Measurements from ENCODE around the gene PSMB1. TPM values are rescaled to one million over a fixed set of nuclear protein-coding genes. Genes with fewer than 3 reads are reported as not detected.

PSMB1 gene
- total RNA-seq = 153 TPM

DNA sequence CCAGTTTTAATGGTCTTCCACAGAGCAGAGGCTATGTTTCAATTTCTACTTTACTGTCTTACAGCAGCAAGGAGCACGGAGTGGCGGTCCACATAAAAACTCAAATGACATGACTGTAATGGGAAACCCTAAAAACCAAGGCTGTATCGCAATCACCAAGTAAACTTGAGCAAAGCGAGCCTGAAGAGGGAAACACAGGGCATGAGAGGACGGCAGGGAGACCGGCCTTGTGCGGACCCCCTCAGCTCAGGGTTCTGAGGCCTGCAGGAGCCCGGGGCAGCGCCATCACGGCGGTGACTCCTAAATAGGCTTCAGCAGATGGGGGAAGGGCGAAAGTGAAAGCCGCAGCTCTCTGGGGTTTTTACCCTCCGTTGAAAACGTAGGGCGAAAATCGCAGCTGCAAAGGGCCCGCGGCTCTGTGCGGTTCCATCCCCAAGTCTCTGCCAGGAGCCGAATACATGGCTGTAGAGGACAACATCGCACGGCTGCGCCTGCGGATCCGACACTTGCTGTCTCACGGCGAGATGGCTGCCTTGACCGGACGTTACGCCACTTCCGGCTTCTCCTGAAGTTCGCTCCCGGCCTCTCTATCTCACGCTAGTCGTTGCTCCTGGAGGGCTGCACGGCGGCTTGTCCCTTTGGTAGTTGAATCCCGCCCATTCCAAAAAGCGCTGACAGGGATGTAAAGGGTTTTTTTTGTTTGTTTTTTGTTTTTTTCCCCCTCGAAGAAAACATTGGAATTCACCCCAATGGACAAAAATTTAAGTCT, at the start of gene PSMB1:
PSMB1 (minus strand) TSS at position 543 of the 769 bp plus-strand sequence; CDS start at position 478, 65 bp downstream.

DNA sequence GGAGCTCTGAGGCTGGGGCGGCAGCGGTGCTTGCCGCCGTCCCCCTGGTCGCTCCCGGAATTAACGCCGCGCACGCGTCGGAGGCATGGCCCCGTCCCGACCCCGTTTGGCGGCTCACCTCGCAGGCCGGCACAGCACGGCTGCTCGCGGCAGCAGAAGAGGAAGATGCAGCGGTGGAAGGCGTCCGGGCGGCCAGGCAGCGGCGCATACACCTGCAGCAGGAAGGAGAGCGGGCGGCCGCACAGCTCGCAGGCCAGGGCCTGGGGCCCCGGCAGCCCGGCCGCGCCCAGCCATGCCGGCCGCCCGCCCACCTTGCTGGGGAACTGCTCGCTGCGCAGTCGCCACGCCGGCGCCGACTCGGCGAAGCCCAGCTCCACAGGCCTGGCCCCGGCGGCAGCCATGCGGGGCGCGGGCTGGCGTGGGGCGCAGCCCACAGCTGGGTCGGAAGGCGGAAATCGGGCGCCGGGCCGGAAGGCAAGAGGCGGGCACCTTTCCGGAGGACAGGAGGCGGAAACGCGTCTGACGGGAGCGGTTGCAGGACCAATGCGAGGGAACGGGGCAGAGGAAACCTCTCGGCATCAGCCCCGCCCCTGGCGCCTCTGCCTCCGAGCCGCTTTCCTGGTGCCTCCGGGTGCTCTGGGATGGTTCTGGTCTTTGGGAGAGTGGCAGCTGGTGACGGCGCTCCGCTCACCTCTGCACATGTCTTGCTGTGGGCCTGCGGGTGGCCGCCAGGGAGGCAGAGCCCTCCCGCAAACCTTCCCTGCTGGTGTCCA, 31.3 kb upstream of the PSMB1 start, which contains the start of gene PDCD2:
PDCD2 (minus strand) TSS at position 457 of the 773 bp plus-strand sequence; CDS start at position 401, 56 bp downstream.

DNA sequence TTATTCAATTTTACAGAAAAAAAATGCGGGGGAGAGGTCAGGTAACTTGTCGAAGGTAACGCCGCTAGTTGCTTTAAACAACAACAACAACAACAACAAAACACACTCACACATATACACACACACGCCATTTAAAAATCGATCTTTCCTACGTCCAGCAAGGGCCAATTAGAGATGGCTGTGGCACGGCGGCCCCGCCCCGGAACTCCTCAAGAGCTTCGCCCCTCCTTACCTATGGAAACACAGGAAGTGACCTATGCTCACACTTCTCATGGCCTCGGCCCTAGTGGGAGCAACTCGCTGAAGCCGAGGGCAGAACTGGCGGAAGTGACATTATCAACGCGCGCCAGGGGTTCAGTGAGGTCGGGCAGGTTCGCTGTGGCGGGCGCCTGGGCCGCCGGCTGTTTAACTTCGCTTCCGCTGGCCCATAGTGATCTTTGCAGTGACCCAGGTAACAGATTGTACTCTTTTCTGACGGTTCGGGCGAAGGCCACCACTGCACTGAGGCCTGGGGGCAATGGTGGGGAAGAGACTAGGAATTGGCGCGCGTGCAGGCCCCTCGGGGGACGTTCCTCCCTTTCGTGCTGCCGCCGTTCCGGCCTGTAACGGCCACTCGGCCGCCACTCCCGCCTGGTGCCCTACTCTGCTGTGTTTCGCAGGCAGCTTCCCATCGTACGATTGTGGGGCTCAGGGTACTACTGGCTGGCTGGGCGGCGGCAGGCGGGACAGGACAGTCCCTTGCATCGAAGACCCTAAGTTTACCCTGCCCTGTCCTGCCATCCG, 1.1 kb upstream of the PSMB1 start, which contains the start of gene TBP:
TBP (plus strand) TSS at position 357 of the 783 bp plus-strand sequence. CDS start 2,661 bp downstream, outside the sequence.

Other genes starting within 250 kb of the PSMB1 start
- 52.0 TPM for gene FAM120B, start 246.5 kb downstream of the PSMB1 start, total RNA-seq
- 17.8 TPM for gene TBP, start 1.1 kb upstream of the PSMB1 start, total RNA-seq
- gene PDCD2, start 31.3 kb upstream of the PSMB1 start, total RNA-seq = 44.4 TPM

All from parietal lobe (tissue), 1 donor.